GM18505 (cell line): ENCODE data around the gene PIP5KL1.

ENCODE experiments used
- ATAC-seq: cut with Tn5 transposase; IDR thresholded peaks from one replicate; pipeline ENCODE4 v1.9.1; 2021; ENCODE audit not compliant: unreplicated experiment
- POLR2A ChIP-seq: IDR thresholded peaks from 4 replicates; pipeline ENCODE4 v1.6.1; 2011; ENCODE audit warnings: borderline replicate concordance; ENCODE audit not compliant: insufficient read depth, insufficient read length; ENCODE audit errors: extremely low read depth

PIP5KL1 gene

DNA sequence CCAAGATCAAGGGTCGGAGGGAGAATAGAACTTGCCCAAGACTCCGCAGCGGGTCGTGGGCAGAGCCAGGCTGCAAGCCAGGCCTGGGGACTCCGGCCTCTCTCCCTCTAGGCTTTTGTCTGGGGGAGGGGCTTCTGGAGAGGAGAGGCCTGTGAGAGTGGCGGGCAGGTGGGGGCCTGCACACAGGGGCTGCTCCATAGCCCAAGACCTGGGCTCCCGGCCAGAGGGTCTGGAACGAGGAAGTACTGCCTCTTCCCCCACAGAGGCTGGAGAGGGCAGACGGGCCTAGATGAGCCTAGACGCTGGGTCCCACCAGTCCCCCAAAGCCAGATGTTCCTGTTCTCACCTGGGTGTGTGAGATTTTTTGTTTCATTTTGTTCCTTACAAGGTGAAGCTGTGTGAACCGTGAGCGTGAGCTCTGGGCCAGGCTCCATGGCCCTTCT lies 26.0 kb downstream of the PIP5KL1 start:
- TF ChIP-seq POLR2A = peak; percentile 30
- no peak for ATAC-seq

DNA sequence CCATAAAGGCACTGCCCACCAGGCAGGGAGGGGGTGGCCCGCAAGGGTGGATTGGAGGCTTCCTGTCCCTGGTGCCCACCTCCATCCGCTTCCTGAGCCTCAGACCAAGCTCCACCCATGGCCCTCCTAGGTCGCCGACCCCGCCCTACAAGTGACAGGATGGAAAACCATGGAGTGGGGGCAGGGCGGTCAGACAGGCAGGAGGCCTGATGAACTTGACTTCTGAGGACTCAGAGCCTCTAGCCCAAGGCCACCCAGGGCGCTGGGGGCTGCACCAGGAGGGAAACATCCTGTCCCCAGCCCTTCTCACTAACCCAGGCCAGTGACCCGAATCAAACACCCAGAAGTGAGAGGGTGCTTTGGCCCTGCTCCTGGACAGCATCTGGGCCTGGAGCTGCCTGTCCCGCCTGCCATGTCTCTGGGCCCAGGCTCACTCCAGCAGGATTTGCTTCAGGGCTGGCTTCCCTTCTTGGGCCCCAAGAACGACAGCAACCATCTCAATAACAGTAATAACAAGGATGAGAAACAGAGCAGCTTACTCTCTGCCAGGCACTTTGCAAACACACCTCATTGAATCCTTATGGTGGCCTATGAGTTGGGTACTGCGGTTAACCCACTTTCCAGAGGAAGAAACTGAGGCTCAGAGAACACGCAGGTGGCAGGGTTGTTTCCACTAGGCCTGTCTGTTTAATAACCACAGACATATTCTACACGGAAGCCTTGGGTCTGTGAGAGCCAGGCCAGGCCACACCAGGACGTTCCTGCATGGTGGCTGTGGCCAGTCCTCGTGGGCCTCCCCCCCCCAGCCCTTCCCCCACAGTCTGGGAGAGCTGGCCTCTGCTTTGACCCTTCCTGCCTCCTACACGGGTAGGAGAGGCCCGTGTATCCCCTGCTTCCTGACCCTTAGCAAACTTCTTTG lies 26.8 kb downstream of the PIP5KL1 start:
- TF ChIP-seq POLR2A = peak; percentile 50
- ATAC-seq = no peak

DNA sequence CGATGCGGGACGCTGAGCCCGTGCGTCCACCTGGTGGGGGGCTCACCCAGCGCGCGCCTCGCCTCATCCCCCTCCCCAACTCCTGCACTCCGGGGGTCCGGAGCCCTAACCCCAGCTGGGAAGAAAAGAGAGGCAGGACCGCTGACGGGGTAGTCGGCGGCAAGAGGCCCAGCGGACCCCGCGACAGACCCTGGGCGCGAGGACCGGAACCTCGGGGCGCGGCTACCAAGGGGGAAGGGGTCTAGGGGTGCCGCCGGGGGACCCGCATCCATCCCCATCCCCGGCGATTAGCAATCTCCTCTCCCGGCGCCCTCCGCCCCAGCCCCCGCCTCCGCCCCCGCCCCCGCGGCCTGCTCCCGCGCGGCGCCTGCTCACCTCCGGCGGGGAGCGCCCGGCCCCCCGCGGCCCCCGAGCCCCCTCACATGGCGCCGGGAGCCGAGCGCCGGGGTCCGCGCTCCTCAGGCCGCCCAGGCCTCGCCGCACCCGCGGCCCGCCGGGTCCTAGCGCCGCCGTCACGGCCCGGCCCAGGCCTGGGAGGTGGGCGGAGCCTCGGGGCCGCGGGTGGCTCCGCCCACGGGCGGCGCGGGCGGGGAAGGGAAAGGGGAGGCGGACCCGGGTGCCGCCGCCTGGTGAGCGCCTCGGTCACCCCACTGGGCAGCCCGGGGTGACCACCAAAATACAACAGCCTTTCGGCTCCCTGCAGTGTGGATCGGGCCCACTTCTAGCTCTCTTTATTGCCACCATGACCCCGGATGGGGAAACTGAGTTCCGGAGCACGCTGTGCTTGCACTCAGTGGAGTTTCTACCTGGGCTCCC lies 31.2 kb downstream of the PIP5KL1 start, which contains the start of gene ST6GALNAC6:
Gene ST6GALNAC6, minus strand, starts transcription at position 476 of the 816 bp plus-strand sequence. CDS start 1,622 bp downstream, outside the sequence.
- peak; percentile 70 for ATAC-seq

DNA sequence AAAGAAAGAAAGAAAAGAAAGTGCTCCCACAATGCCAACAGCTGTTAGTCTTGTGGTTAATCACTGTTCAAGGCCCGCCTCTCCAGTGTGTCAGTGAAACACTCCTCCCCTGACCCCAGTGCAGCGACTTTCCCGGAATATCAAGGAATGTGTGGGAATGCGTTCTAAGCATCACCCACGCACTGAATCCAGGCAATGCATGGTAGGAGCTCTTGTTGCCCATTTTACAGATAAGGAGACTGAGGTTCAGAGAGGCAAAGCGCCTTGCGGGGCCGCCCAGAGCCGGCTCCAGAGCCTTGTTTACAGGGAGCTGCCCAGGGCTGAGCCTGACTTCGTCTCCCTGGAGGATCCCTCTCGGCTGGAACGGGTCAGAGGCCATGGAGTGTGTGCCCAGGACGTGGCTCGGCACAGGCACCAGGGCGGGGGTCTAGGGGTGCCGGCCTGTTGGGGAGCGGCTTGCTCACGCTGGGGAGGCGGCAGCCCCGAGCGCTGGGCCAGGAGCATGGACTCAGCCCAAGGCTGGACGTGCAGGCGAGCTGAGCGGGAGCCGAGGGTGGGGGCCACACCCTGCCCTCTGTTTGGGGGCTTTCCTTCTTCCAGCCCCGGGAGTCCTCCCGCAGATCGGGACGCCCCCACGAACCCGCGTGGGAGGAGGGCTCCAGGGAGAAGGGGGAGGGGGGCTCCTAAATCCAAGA lies 32.0 kb downstream of the PIP5KL1 start:
- peak; percentile 20 for ATAC-seq
- no peak for TF ChIP-seq POLR2A

More for the DNA sequence above, 31.2 kb downstream of the PIP5KL1 start, which contains the start of gene ST6GALNAC6:
- TF ChIP-seq POLR2A = peak; percentile 53

DNA sequence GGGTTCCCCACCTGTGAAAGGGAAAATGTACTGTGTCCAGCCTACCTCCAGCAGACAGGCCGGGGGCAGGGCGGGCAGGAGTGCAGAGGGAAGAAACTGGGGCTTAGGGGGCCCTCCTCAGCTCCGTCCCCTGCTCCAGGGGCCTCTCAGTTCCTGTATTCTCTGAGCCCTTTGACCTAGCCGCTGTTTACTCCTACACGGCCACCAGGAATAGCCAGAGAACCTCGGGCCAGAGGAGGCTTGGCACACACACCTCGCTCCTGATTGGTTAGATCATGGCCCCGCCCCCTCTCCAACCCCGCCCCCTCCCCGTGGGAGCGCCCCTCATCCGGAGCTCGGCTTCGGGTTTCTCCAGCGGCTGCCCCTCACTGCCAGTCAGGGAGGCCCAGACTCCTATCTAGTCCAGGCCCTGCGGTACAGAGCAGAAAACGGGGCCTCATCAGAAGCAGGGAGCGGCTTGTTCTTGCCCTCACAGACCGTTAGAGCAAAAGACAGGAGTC lies 33.3 kb downstream of the PIP5KL1 start:
- no peak for TF ChIP-seq POLR2A
- ATAC-seq = no peak

DNA sequence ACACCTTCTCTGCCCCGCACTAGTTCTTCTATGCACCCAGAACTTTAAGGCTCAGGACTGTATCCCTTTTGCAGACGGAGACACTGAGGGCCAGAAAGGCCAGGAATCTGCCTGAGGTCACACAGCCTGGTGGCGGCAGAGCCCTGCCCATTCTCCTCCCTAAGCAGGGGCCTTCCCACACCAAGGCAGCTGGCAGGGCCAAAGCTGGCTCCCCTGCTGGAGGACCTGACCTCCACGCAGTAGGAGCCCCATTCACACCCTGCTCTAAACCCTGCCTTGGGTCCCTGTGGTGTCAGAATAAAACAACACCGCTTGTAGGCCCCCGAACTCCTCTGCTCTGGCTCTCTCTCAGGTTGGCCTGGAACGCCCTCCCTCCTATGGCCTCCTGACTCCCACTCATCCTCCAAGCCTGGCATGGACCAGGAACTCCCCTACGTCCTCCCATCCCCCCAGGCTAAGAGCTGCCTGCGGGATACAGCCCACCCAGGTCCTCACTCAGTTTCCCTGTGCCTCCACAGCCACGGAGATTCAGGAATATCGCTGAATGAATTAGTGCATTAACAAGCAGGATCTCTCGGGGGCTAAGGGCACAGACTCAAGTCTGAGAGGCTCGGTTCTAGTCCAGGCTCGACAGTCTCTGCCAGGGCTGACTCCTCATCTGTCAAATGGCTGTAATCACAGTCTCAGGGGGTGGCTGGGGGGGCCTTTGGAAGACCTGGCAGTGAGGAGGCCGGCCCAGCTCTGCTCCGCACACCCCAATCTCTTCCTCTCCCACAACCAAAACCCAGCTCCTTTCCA lies 34.0 kb downstream of the PIP5KL1 start:
- no peak for TF ChIP-seq POLR2A
- ATAC-seq = no peak

DNA sequence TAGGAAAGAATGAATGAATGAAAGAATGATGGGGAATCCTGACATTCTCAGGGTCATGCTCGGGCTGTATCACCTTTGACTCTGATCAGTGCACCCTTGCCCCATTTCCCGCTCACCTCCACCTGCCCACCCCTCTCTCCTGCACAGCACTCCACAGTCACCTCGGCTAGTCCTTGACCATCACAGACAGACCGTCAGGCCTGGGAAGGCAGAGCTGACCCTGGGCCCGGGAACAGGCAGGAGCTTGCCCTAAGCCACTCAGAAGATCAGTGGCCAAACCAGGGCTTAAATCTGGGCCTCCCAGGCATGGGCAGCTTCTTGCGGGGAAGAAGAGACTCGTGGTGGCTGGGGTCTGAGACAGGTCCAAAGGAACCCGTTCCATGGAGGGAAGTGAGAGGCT lies 34.8 kb downstream of the PIP5KL1 start:
- no peak for TF ChIP-seq POLR2A
- no peak for ATAC-seq

DNA sequence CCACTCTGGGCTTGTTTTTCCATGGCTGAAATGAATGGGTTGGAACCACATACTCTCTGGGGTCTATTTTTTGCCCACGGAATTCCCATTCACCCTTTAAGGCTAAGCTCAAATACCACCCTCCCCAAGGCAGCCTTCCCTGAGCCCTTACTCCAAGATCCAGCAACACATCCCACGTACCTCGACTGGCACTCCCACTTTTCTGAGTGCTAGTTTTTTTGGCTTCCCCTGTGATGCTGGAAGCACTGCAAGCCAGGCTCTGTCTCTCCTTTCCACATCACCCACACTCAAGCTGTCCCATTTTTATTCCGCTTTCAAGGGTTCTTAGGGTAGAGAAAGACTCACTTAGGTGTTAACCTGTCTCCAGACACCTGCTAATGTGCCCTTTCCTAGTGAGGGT lies 37.2 kb downstream of the PIP5KL1 start:
- ATAC-seq = no peak
- no peak for TF ChIP-seq POLR2A

DNA sequence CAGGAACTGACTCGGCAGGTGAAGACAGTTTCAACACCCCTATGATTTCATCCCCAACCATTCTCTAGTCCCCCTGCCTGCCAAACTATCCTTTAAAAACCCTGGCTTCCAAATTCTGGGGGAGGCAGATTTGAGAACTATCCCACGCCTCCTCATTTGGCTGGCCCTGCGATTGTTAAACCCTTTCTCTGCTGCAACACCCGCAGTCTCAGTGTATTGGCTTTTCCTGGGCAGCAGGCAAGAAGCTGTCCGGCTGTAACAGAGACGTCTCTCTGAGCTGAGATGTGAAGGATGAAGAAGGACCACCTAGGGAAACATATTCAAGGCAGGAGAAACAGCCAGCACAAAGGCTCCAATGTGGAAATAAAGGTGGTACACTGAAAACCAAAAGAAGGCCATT lies 37.7 kb downstream of the PIP5KL1 start:
- no peak for ATAC-seq
- no peak for TF ChIP-seq POLR2A

DNA sequence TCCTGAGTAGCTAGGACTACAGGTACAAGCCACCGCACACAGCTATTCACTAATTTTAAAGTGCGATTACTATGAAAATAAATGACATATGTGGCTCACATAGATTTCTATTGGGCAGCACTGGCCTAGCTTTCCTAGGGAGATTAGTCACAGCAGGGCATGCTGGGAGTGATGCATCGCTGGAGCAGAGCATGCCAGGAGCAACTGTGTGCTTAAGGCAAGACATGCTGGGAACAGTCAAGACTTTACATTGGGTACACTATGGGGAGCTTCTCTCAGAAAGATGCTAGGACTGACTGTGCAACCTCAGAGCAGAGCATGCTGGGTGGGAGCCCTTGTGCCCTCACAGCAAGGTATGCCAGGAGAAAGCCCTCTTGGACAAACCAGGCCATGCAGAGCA lies 40.5 kb downstream of the PIP5KL1 start:
- ATAC-seq = no peak
- no peak for TF ChIP-seq POLR2A

DNA sequence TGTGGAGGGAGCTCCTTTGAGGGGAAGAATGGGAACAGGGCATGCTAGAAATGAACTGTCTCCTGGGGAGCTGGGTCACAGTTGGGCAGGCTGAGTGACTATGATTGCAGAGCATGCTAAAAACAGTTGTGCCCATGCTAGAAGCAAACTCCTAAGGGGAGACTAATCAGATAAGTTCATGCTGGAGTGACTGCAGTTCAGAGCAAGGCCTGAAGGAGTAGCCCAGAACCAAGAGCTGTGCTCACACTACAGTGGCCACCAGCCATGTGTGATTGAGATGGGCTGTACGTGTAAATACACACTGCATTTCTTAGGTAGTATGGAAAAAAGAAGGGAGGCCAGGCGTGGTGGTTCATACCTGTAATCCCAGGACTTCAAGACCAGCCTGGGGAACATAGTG lies 42.8 kb downstream of the PIP5KL1 start:
- no peak for ATAC-seq
- TF ChIP-seq POLR2A = no peak

DNA sequence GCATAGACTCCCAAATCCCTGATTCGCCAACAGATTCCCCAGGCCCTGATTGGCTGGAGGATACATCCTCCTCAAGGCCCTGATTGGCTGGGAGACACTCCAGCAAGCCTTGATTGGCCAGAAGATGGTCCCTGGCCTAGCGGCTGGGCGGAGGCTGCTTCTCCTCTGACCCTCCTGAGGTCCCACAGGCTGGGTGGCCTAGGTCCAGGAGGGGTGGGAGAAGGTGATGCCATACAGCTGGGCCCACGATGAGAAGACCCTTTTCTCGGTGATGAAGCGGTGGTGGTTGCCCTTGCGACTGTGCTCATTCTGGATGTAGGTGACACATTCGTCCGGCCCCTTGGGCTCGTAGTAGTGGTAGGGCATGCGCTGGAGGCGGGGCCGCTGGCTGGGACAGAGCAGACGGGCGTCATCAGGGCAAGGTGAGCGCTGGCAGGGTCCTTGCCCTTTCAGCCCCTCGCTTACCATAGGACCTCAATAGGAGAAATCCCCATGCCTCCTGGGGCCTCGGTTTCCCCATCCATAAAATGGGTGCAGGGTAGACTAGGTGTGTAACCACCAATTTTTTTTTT lies 44.1 kb downstream of the PIP5KL1 start:
- no peak for ATAC-seq
- peak; percentile 25 for TF ChIP-seq POLR2A
